HG03103 (cell line): Measurements from ENCODE around the gene HNMT.

Experiments used
- ATAC-seq: cut with Tn5 transposase; IDR thresholded peaks from one replicate; pipeline ENCODE4 v1.9.1; 2021; ENCODE audit warnings: low read depth; ENCODE audit not compliant: unreplicated experiment

Gene HNMT

GRCh38 chr2:138009622-138010021, 45.3 kb downstream of the HNMT start:
- ATAC-seq, result no peak

- ATAC-seq, result no peak
These were observed 46.6 kb downstream of the HNMT start for GRCh38 chr2:138010890-138011289.

DNA sequence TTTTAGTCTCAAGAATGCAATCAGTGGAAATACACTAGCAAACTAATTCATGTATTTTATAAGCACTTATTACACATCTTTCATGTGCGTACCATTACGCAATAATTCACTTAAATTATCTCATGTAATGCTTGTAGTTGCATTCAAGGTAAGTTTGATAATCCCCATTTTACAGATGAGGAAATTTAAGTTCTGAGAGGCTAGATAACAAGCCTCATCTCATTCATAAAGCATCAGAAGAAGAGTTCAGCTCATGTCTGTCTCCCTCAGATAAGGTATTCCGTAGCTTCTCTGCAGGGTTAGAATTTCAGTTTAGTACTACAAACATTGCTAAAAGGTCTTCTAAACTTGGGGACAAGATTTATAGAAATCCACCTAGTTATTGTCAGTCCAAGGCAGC, 47.8 kb downstream of the HNMT start:
- ATAC-seq, result no peak

DNA sequence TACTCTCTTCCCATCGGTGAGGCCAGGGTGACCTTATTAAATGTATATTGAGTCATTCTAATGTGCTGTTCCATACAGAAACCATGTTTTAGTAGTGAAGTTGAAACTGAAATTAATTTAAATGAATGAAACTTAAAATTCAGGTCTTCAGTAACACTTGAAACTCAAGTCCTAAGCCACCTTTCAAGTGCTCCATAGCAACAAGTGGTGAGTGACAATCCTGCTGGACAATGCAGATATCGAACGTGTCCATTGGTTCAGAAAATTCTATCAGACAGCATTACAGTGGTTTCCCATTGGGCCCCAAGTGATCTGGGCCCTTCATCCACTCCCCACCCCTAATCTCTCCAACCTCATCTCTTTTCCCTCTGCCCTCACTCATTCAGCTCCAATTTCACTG, 48.7 kb downstream of the HNMT start:
- ATAC-seq, result no peak

- ATAC-seq, result no peak
These were observed 49.4 kb downstream of the HNMT start for GRCh38 chr2:138013639-138014038.

DNA sequence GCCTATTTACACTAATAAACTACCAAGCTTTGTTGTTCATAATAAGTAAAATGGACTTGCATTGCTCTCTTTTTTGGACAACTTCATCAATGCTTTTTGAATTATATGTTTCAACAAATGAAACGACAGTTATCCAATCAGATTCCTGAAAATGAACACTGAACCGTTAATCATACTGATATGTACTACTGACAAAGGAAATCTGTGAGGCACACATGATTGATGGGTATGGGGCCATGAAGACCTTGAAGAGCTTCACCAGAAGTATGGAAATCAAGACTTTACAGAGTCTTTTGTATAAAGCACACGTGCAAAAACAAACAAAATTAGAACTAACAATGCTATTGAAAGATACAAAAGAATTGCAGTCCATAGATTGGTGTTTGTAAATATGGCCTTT, 51.2 kb downstream of the HNMT start:
- ATAC-seq, result no peak

DNA sequence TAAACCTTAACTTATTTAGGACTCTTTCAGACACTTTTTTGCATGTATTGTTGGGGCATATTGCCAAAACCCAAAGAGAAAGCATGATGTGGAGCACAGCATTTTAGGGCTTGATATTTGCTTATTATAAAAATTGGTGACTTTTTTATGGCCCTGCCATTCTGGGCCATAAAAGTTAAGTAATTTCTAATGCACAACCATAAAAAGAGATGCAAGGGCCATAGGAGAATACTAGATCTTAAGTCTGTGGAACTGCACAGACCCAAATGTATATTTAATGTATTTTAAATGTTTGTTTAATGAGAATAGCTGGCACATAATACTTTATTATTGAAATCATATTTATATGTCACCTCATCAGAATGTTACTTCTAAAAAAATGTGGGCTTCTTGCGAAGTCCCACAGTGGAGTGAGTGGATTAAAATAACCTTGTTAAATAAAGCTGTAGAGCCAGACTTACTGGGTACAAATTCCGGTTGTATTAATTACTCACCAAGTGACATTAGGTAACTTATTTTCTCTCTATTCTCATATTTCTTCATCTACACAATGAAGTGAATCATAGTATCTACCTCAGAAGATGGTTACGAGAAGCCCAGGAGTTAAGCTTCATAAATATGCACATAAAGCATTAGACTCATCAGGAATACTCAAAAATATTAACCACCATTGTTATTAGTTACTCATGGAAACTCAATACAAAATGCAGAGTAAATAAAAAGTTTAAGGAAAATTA, 52.2 kb downstream of the HNMT start:
- no peak for ATAC-seq

GRCh38 chr2:138017824-138018223, 53.6 kb downstream of the HNMT start:
- no peak for ATAC-seq

DNA sequence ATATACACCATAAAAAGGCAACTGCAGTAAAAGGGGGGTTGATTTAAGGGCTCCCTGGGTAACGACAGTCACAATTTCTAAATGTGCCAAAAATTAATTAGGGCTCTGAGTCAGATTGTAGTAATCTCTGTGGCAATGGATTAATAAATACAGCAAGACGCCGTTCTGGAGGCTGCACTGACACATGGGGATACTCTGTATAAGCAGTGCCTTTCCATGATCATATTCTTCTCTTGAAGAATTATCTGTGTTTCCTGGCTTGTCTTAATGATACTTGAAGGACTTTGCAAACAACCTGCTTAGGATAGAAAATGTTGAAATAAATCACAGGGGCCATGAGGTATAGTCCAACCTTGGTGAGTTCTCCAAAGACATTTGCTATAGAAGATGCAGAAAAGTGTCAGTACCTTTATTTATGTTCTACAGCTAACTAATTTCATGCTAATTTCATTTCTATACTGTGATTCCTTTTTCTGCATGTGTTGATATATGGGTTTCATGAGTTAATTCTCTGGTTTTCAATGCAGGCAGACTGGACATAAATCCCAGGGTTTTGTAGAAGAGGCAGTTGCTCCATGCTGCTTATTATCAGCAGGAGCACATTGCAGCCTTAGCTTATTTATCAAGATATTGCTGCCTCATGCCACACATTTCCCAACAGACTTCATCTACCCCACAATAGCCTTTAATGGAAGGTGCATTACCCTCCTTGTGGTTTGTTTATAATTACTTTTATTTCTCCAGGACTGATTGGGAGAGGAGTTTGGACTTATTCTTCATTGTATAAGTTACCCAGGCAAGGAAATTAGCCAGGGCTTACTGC, 54.8 kb downstream of the HNMT start:
- ATAC-seq, result no peak

GRCh38 chr2:138020432-138020831, 56.2 kb downstream of the HNMT start:
- no peak for ATAC-seq

- ATAC-seq, result no peak
These were observed 56.9 kb downstream of the HNMT start for GRCh38 chr2:138021154-138021553.

DNA sequence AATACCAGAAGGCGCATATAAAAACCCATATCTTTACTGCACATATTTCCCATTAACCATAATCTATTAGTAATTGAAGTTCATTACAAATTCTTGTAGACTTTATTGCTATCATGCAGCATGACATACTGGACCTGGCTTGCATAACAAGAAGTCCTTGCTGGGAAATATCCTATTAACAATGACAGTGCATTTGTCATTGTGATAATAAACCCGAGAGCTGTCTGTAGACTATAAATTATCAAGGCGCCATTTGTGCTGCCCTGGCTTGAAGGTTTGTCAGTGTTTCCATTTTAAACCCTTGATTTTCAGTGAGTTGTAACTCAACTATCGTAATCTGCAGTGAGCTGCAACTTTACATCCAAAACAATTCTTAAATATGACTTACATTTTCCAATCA, 59.0 kb downstream of the HNMT start:
- no peak for ATAC-seq

- ATAC-seq, result no peak
These were observed 59.7 kb downstream of the HNMT start for GRCh38 chr2:138023976-138024375.

DNA sequence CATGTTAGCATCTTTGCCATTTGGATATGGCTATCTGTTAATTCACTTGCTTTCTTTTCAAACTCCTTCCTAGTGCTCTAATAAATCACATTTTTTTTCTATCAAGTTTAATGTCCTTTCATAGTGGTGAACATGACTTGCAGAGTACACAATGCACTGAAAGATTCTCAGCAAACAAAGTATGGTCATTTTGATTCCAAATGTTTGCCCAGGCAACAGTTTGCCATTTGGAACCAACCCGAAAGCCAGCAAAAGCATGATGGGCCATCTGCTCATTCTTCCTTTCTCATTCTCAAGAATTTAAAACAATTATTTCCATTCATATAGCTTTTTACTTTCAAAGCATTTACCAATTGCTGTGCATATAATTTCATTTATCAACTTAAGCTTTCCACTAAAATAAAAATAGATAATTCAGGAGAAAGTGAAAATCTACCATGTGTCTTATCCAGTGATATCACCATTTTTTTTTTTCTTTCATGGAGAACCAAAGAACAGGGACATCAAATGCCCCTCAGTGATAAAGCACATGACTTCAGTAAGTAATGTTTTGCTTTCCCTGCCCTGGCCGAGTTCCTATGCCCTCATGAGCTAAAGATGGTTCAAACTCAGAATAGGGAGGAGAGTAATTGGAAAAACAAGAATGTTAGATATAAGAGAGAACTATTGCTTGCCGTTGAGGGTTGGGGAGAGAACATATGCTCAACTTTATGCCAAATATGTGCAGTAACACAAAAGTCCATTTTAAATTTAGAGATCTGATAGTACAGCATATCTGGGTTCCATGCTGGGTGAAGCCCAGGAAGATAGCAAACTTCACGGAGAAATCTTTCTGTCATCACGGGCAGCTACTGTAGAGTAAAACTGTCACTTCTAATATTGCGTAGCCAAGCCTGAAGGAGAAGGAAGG, 62.1 kb downstream of the HNMT start:
- no peak for ATAC-seq

DNA sequence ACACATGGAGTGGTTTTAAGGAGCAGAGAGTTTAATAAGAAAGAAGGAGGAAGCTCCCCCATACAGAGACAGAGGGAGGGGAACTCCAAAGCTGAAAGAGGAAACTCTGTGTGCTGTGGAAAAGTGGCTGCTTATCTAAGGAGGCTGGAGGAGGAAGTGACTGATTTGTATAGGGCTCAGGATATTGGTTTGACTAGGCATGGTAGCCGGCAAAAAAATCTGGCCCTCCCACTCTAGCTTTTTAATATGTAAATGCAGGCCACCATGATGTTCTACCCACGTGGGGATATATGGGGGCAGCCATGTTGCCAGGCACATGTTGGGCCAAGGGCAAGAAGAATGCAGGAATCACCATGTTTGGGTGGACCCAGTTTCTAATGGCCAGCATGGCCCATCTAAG, 64.3 kb downstream of the HNMT start:
- ATAC-seq, result no peak

DNA sequence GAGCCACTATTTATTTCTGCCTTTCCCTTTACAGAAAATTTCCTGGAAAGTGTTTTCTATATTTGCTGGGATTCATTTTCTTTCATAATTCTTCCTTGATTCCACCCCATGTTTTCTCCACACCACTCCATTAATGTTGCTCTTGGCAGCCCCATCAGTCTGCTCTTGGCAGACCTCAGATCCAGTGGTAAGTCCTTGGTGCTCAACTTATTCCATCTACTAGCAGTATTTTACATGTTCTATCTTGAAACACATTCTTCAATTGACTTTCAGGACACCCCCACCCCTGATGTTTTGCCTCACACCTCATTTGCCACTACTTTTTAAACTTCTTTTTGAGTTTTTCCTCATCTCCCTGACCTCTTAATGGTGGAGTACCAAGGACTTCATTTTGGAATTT, 65.0 kb downstream of the HNMT start:
- ATAC-seq, result no peak

- ATAC-seq, result peak; percentile 64
These were observed 66.2 kb downstream of the HNMT start for GRCh38 chr2:138030459-138030858.

DNA sequence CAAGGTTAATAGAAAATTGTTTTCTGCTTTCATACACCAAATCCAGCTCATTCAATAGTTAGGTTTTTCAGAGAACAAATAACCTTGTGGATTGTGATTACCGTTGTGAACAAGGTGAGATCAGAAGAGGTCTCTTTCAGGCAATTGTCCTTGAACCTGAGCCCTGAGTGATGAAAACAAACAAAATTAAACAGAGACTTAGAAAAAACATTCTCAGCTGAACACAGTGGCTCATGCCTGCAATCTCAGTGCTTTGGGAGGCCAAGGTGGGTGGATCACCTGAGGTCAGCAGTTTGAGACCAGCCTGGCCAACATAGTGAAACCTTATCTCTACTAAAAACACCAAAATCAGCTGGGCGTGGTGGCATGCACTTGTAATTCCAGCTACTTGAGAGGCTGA, 68.1 kb downstream of the HNMT start:
- no peak for ATAC-seq

DNA sequence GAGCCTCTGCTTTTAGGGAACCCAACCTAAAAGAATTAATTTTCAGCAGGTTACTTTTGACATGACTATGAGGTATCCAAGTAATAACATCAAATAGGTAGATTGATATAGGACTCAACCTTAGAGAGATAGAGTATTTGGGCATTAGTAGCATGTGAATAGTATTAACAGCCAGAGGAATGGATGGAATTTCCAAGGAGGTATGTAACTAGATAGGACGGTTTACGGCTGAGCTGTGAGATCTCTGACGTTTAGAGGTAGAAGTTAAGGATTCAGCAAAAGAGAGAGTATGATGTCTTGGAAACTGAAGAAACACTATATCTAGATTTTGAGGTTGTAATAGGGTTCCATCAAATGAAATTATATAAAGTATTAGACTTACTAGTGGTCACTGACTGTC, 70.3 kb downstream of the HNMT start:
- ATAC-seq, result no peak

DNA sequence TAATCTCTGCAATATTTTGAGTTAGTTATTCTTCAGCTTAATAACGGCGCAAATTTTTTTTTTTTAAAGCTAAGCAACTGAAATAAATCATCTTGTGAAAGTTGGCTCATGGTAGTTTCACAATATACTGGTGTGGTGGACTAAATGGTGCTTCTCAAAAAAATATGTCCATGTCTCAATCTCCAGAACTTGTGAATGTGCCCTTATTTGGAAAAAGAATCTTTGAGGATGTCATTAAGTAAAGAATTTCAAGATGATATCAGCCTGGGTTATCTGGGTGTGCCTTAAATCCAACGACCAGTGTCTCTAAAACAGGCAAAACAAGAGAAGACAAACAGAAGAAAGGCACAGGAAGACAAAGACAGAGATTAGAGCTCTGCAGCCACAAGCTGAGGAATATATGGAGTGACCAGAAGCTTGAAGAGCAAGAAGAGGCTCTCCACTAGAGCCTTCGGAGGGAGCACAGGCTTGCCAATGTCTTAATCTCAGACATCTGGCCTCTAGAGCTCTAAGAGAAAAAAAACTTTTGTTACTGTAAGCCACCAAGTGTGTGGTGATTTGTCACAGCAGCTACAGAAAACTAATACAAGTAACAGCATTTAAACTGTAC, 71.4 kb downstream of the HNMT start:
- ATAC-seq, result no peak

GRCh38 chr2:138036522-138036921, 72.2 kb downstream of the HNMT start:
- ATAC-seq, result no peak
